NCI-H345 treated with DMSO at 0.1 percent for 48 hours (cell line): ENCODE results near the gene ZNRF1.
"Not testable (repeated sequence)": the region's sequence is repeated elsewhere in the genome, so short reads cannot be mapped to it uniquely, and the experiment has no call there.

Experiments used
- DNase-seq: peaks from one replicate; lab custom pipeline; 2025; ENCODE audit not compliant: unreplicated experiment; lab: John Stamatoyannopoulos, UW

The ZNRF1 gene

DNA sequence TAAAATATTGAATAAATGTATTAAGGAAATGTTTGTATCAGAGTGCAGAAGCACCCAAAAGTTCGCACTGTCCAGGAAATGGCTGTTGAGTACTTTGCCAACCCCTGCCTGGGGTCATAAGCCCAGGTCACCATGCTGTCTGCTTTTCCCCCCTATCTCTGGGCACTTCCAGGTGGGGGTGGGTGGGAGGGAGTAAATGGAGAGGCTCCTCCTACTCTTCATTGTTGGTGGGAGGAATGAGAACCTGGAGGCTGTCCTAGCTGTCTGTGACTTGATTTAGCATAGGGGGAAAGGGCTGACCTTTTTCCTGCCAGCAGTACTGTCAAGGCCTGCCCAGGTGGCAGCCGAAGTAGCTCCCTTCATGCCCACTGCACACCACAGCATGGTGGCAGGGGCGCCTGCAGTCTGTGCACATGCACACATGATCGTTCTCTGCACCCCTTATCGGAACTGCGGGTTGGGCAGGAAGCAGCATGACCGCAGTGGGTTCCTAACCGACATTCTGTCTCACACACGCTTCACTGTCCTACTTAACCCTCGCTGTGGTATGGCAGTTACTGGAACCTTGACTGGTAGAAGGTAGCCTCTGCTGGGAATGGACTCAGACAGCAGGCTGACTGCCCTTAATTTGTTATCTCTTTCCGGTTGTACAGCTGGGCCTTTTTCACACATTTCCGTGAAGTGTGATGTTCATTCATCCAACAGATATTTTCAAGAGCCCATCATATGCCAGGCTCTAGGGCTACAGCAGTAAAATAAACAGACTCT lies 76.3 kb downstream of the ZNRF1 start:
- DNase-seq = peak; percentile 59

DNA sequence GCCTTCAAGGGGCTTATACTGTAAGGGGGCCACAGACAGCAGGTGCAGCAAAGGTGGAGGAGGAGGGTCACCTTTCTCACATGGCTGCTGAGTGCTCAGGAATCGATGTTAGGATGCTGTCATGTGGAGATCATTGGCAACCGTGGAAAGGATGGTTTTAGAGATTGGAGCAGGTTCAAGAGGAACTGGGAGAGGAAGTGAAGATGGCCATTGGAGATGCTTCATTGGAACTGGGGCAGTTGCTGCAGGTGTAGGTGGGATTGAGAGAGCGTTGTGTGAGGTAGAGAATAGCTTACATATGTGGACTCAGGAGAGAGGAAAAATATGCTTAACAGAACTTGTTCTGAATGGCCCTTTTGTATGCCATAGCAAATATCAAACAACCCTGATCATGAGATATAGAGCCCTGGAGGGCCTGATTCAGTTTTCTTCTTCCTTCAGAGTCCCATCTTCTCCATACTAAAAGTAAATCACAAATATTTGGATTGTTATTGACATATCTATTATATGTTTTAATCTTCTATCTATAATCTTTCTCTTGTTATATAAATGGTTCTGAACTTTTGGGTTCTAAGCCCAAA lies 77.0 kb downstream of the ZNRF1 start:
- DNase-seq = peak; percentile 59

- DNase-seq = no peak
Observed at GRCh38 chr16:75078886-75079285, 80.1 kb downstream of the ZNRF1 start.

GRCh38 chr16:75079346-75079926 lies 80.6 kb downstream of the ZNRF1 start:
- no peak for DNase-seq

DNA sequence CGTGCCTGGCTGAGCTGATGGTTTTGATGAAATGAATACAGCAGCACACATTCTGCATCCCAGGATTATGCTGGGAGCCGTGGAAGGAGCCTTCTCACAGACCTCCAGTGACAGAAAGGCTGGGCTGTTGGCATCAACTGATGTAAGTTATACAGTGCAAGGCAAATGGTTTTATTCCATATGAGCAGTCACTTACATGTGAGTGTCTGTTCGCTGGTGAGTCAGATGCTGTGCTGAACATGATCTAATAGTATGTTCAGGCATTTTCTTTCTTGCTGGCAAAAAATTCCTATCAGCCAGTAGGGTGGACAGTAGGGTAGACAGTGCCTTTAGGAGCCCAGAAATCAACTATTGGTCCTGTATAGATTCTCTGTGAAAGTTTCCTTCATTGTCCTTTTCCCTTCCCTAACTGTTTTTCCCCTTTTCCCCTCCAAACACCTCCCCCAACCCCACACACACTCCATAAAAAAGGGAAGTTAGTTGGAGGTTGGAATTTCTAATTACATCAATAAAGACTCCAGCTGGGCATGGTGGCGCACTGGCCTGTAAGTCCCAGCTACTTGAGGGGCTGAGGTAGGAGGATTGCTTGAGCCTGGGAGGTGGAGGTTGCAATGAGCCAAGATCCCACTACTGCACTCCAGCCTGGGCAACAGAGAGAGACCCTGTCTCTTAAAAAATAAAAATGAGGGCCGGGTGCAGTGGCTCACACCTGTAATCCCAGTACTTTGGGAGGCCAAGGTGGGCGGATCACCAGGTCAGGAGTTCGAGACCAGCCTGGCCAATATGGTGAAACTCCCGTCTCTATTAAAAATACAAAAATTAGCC lies 81.6 kb downstream of the ZNRF1 start:
- no peak for DNase-seq

GRCh38 chr16:75081179-75081859 lies 82.5 kb downstream of the ZNRF1 start:
- DNase-seq = no peak

- no peak for DNase-seq
Observed at GRCh38 chr16:75083813-75084212, 85.0 kb downstream of the ZNRF1 start.

GRCh38 chr16:75085556-75085955 lies 86.7 kb downstream of the ZNRF1 start:
- DNase-seq = no peak

GRCh38 chr16:75086281-75086680 lies 87.5 kb downstream of the ZNRF1 start:
- no peak for DNase-seq

DNA sequence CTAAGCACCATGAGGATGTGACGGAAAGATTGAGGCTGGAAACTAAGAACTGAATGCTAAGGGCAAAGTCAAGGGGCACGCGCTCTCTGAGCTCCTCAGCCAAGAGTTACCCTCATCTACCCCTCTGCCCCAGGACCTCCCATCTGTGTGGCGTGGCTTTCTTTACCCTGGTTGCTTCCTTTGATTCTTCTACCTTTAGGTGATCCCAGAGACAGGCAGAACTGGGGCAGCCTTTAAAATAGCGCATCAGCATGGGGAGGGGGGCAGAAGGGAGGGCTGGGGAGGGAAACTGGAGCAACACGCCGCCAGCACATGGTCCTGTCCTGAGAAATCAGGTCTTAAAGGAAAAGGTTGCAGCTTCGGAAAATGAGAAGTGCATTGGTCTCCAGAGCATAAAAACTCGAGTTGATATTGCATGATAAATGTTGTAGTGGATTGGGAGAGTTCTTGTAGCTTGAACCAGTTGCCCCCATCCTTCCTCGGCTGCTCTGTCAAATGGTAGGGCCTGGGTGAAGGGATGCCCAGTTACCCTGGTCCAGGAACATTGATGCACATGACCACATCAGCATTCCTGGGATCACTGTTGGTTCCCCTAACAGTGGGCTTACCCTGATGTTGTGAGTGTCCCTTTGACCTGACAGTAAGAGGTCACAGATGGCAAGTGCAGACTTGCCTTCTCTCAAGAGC lies 88.0 kb downstream of the ZNRF1 start:
- no peak for DNase-seq

GRCh38 chr16:75087375-75087979 lies 88.7 kb downstream of the ZNRF1 start:
- DNase-seq = peak; percentile 79

DNA sequence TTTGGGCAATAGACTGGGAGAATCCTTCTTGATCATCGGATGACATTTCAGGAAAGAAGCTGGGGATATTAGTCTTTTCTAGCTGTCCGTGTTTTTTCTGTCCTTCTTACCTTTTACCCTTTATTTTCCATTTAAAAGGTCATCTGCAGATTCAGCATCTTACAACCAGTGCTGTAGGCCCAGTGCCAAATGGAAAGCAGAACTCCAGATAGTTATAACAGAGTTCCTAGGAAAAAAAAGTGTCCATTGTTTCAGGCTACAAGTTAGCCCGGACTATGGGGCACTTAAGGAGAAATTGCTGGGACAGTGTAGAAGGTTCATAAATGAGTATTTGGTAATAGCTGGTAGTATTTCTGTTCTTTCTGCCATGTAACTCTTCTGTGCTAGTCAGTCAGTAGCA lies 89.4 kb downstream of the ZNRF1 start:
- no peak for DNase-seq

- no peak for DNase-seq
Observed at GRCh38 chr16:75088934-75089333, 90.1 kb downstream of the ZNRF1 start.

- DNase-seq = no peak
Observed at GRCh38 chr16:75089486-75090202, 90.8 kb downstream of the ZNRF1 start.

DNA sequence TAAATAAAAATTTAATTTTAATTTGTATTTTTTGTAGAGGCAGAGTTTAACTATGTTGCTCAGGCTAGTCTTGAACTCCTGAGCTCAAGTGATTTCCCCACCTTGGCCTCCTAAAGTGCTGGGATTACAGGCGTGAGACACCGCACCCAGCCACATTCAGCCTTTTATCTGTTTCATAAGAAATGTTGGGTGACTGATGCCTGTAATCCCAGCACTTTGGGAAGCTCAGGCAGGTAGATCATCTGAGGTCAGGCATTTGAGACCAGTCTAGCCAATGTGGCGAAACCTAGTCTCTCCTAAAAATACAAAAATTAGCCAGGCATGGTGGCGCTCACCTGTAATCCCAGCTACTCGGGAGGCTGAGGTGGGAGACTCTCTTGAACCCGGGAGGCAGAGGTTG lies 92.1 kb downstream of the ZNRF1 start:
- not testable (repeated sequence) for DNase-seq

- DNase-seq = not testable (repeated sequence)
Observed at GRCh38 chr16:75091619-75092018, 92.8 kb downstream of the ZNRF1 start.

DNA sequence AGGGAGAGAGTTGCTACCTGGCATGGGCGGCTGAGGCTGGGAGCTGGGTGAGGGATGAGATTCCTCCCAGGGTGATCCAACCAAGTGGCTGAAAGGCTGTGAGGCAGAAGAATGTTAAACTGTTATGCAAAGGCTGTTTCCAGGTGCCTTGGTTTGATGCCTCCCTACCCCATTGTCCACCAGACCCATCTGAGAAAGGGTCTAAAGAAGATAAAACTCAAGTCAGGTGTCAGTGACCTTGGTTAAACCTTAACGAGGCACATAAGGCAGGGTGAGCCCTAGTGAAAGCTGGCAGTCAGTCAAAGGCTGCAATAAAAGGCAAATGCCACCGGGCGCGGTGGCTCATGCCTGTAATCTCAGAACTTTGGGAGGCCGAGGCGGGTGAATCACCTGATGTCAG lies 94.0 kb downstream of the ZNRF1 start:
- DNase-seq = no peak

GRCh38 chr16:75093598-75094540 lies 95.0 kb downstream of the ZNRF1 start:
- no peak for DNase-seq
